Measurements from ENCODE around the gene FHOD3.
"Not testable (repeated sequence)": the region's sequence is repeated elsewhere in the genome, so short reads cannot be mapped to it uniquely, and the experiment has no call there.

FHOD3 gene

GRCh38 chr18:36551274-36551673 is 253.8 kb downstream of the FHOD3 start:
- not testable (repeated sequence) for DNase-seq (ENCODE audit: low spot score)

- no peak for DNase-seq (ENCODE audit: low spot score)
Observed at GRCh38 chr18:36558234-36558633, 260.7 kb downstream of the FHOD3 start.

- no peak for DNase-seq (ENCODE audit: low spot score)
Observed at GRCh38 chr18:36559149-36559857, 261.8 kb downstream of the FHOD3 start.

- DNase-seq (ENCODE audit: low spot score) = no peak
Observed at GRCh38 chr18:36560187-36560586, 262.7 kb downstream of the FHOD3 start.

DNA sequence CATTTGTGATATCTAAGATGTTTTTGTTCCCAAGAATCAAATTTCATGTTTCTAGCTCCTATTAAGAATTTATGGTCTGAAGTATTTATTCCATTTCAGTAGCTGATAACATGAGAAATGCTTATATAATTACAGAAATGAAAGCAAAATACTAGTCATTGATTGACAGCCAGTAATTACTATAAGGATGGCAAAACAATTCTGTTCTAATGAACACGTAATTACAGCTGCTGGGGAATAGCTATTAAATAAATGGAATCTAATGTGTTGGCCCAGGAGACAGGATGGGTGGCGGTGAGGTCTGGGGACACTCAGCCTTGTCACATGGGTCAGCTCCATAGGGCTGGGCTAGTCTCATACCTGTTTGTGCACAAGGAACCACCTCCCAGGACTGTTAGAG is 263.5 kb downstream of the FHOD3 start:
- no peak for DNase-seq (ENCODE audit: low spot score)

- DNase-seq (ENCODE audit: low spot score) = no peak
Observed at GRCh38 chr18:36564841-36565240, 267.3 kb downstream of the FHOD3 start.

- DNase-seq (ENCODE audit: low spot score) = no peak
Observed at GRCh38 chr18:36567800-36568199, 270.3 kb downstream of the FHOD3 start.

- DNase-seq (ENCODE audit: low spot score) = no peak
Observed at GRCh38 chr18:36568487-36568886, 271.0 kb downstream of the FHOD3 start.

- no peak for DNase-seq (ENCODE audit: low spot score)
Observed at GRCh38 chr18:36572135-36572856, 274.8 kb downstream of the FHOD3 start.

DNA sequence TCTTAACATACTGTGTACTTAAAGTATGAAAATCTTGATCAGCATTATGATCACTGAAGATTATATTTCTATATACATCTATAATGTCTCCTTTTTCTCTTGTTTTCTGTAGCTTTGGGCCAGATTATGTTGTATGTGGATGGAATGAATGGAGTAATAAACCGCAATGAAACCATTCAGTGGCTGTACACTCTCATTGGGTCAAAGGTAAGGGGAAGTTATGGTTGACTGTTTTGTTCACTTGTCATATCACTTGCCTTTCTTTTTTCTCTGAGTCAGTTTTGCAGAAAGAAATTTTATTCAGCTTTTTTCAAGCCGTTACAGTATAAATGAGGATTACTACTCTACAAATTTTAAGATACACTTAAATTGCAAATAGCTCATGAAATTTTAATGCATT is 278.8 kb downstream of the FHOD3 start:
- DNase-seq (ENCODE audit: low spot score) = no peak

GRCh38 chr18:36578871-36579710 is 281.6 kb downstream of the FHOD3 start:
- DNase-seq (ENCODE audit: low spot score) = no peak

DNA sequence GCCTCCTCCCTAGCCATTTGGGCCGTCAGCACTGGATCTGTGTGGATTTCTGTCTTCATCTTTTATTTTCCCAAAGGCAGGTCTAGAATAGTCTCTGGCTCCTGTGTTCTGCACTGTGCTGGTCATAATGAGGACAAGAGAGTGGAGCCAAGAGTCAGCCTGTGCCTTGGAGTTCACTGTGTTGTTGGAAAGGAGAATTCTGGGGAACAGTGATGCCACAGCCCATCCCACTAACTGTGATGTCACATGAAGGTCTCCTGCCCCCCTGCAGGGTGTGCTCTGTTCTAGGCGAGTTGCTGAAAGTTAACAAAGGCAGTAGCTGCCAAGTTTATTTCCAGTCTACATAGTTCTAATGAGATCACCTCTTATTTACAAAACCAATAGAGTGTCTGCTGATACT is 282.8 kb downstream of the FHOD3 start:
- DNase-seq (ENCODE audit: low spot score) = no peak

- DNase-seq (ENCODE audit: low spot score) = no peak
Observed at GRCh38 chr18:36580874-36581750, 283.6 kb downstream of the FHOD3 start.

GRCh38 chr18:36582988-36583745 is 285.7 kb downstream of the FHOD3 start:
- no peak for DNase-seq (ENCODE audit: low spot score)

DNA sequence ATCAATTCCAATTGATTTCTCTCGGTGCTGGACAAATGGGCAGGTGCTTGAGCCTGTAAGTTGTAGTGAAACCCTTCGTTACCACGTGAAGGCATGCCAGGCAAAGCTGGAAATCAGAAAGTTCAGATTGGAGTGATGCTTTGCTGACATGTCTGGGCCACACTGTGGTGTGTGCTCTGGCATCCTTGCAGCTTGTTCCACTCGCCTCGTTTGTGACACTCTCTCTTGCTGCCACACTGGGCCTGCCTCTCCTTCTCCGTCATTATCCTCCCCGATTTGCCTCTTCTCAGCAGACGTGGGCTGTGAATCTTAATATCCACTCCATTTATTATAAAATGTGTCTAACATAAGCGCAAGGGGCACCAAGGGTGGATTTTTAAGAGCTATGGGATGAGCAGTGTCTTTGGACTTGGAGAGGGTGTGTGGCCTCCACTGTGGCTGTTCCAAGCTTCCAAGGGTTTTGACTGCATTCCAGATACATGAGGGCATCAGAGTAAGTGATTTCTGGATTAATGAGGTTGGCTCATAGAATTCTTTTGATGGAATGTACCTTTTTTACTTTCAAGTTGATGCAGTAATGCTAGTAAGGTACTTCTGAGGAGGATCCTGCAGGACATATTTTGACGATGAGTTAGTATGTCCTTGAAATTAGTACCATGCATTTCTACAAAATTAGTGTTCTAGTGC is 292.5 kb downstream of the FHOD3 start:
- no peak for DNase-seq (ENCODE audit: low spot score)

DNA sequence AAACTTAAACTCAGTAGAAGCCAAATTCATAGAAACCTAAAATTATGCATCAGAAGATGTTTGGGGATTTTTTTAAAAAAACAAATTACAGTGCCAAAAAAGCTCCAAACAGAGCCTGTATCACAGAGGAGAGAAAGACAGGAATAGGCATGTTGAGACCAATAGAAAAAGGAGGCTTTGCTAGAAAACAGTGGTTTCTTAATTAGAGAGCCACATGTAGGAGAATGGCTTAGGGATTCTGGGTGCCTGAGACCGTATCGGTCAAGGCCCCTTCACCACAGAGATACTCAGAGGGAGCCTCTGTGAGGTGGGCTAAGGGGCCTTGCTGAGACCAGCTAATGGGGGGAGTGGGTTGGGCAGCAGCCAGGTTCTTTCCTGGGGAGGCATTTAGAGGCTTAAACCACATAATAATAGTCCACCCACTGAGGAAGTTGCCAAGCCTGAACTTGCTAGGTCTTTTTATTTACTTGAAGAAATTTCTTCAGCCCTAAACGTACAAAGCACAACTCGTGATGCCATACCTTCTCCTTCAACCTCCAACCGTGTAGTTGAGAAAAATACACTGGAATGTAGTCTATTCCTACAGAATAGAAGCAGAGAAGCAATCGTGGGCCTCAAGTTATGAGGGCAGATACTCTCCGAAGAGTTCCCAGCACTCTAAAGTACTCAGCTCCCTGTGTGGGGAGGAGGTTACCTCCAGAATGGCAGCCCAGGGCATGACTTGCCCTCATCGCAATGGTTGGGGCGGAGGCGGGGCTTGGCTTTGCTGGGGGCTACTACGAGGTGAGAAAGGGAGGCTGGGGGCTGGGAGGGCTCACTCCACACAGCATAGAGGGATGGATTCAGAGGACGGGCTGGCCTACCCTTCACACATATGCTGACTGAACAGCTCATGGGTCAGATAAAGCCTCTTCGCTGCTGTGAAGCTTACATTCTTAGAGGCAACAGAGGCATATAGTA is 293.4 kb downstream of the FHOD3 start:
- no peak for DNase-seq (ENCODE audit: low spot score)

DNA sequence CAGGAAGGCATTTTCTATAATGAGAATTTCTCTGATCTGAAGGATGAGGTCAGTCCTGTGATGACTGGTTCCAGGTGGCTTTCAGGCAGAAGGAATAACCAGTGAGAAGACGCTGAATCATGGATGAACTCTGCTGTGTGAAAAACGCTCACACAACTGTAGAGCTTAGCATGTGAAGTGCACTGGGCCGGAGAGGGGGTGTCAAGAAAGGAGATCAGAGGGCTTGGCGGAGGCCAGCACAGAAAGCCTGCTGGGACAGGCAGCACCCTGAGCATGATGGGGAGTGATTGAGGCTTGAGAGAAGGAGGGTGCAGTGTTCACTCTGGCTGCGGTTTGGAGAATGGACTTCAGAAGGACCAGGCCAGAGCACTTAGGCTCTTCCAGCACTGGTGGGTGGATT is 294.8 kb downstream of the FHOD3 start:
- no peak for DNase-seq (ENCODE audit: low spot score)

DNA sequence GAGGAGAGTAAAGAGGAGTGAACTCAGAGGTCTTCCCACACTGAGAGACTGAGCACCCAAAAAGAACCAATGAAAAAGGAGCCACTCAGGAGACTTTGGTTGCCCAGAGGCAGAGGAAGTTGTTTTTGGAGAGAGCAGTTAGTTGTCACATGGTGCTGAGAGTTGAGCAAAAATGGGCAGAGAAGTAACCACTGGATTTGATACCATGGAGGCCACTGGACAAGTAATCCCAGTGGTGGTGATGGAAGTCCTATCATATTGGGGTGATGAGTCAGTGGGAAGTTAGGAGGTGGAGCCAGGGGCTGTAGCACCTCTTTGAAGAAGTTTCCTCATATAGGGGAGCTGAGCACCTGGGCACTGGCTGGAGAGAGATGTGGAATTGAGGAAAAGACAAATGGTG is 295.5 kb downstream of the FHOD3 start:
- no peak for DNase-seq (ENCODE audit: low spot score)

DNA sequence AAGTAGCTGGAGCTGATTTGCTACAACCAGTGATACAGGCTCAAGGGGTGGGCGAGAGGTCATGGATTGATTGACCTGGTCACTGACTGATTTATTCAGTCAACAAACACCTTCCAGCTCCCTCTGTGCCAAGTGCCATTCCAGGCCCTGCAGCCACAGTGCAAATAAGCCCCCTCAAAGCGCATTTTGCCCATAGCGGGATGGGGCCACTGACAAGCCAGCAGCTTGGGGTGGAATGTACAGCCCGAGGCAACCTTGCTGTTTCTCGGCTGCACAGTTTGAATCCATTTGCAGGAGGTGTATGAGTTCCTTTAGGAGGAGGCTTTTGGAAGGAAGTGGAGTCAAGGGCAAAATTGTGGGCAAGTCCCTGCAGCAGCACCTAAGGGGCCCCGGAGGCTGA is 296.1 kb downstream of the FHOD3 start:
- DNase-seq (ENCODE audit: low spot score) = no peak
